ENCODE results near the gene JUNB.
A peak's percentile ranks its signal among the peaks of the same experiment; 100 is the strongest.

Gene JUNB

GRCh38 chr19:12789098-12789903 is 2.0 kb upstream of the JUNB start:
- ATAC-seq = no peak
- TF ChIP-seq CREB5 (CRISPR knock-in tag; IDR thresholded peaks at IDR 0.05; ENCODE audit: low read depth) (no peak), SNAI2 (CRISPR knock-in tag; IDR thresholded peaks at IDR 0.05) (no peak), TCF4 (CRISPR knock-in tag; IDR thresholded peaks at IDR 0.05; ENCODE audit: borderline replicate concordance) (no peak), GLIS3 (CRISPR knock-in tag; IDR thresholded peaks at IDR 0.05) (no peak), ZC3H10 (CRISPR knock-in tag; IDR thresholded peaks at IDR 0.05) (no peak), CSDC2 (CRISPR knock-in tag; IDR thresholded peaks at IDR 0.05) (no peak), PPARA (CRISPR knock-in tag; IDR thresholded peaks at IDR 0.05; ENCODE audit: borderline replicate concordance) (no peak), ISL1 (CRISPR knock-in tag; IDR thresholded peaks at IDR 0.05) (no peak), RARB (CRISPR knock-in tag; IDR thresholded peaks at IDR 0.05) (no peak), ESRRG (CRISPR knock-in tag; IDR thresholded peaks at IDR 0.05) (no peak), TOX (CRISPR knock-in tag; IDR thresholded peaks at IDR 0.05; ENCODE audit: borderline replicate concordance) (no peak)
- TF ChIP-seq, protein P1, sequence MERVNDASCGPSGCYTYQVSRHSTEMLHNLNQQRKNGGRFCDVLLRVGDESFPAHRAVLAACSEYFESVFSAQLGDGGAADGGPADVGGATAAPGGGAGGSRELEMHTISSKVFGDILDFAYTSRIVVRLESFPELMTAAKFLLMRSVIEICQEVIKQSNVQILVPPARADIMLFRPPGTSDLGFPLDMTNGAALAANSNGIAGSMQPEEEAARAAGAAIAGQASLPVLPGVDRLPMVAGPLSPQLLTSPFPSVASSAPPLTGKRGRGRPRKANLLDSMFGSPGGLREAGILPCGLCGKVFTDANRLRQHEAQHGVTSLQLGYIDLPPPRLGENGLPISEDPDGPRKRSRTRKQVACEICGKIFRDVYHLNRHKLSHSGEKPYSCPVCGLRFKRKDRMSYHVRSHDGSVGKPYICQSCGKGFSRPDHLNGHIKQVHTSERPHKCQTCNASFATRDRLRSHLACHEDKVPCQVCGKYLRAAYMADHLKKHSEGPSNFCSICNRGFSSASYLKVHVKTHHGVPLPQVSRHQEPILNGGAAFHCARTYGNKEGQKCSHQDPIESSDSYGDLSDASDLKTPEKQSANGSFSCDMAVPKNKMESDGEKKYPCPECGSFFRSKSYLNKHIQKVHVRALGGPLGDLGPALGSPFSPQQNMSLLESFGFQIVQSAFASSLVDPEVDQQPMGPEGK (CRISPR knock-in tag; IDR thresholded peaks at IDR 0.05; ENCODE audit: borderline replicate concordance) = no peak
- TF ChIP-seq, protein P2, sequence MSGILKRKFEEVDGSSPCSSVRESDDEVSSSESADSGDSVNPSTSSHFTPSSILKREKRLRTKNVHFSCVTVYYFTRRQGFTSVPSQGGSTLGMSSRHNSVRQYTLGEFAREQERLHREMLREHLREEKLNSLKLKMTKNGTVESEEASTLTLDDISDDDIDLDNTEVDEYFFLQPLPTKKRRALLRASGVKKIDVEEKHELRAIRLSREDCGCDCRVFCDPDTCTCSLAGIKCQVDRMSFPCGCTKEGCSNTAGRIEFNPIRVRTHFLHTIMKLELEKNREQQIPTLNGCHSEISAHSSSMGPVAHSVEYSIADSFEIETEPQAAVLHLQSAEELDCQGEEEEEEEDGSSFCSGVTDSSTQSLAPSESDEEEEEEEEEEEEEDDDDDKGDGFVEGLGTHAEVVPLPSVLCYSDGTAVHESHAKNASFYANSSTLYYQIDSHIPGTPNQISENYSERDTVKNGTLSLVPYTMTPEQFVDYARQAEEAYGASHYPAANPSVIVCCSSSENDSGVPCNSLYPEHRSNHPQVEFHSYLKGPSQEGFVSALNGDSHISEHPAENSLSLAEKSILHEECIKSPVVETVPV (CRISPR knock-in tag; IDR thresholded peaks at IDR 0.05) = no peak
- TF ChIP-seq, protein P3, sequence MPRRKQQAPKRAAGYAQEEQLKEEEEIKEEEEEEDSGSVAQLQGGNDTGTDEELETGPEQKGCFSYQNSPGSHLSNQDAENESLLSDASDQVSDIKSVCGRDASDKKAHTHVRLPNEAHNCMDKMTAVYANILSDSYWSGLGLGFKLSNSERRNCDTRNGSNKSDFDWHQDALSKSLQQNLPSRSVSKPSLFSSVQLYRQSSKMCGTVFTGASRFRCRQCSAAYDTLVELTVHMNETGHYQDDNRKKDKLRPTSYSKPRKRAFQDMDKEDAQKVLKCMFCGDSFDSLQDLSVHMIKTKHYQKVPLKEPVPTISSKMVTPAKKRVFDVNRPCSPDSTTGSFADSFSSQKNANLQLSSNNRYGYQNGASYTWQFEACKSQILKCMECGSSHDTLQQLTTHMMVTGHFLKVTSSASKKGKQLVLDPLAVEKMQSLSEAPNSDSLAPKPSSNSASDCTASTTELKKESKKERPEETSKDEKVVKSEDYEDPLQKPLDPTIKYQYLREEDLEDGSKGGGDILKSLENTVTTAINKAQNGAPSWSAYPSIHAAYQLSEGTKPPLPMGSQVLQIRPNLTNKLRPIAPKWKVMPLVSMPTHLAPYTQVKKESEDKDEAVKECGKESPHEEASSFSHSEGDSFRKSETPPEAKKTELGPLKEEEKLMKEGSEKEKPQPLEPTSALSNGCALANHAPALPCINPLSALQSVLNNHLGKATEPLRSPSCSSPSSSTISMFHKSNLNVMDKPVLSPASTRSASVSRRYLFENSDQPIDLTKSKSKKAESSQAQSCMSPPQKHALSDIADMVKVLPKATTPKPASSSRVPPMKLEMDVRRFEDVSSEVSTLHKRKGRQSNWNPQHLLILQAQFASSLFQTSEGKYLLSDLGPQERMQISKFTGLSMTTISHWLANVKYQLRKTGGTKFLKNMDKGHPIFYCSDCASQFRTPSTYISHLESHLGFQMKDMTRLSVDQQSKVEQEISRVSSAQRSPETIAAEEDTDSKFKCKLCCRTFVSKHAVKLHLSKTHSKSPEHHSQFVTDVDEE (CRISPR knock-in tag; IDR thresholded peaks at IDR 0.05) = no peak

DNA sequence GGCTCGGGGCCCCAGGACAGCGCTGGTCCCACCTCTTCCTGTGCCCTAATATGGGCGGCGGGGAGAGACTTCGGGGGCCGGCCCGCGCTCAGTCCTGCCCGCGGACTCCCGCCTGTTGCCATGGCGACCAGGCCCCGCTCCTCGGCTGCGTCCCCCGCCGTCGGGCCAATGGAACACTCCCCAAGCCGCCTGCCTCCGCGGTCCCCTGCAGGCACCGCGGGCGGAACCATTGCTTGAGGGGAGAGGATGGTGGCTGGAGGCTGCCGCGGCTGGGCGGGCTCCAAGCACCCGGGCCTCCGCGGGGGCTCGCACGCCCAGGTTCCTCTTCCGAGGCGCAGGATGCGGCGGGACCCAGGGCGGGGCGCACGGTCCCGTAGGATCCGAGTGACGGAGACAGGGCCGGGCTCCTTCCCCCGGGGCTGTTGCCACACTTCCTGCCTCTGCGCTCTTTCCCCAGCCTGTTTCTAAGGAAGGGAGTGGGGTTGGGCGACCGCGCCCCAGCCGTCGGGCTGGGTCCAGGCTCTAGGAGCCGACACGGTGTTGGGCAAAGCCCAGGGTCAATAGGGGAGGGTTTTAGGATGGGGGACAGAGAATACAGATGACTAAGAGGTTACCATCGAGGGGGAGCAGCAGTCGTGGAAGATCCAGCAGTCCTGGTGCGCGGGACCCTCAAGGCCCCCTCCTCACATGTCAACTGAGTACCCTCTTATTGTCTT is 1.2 kb upstream of the JUNB start:
- peak; percentile 71; the same call in 1 of the 2 replicates for TF ChIP-seq ZFP3 (CRISPR knock-in tag; IDR thresholded peaks at IDR 0.05)
- TF ChIP-seq TCF4 (CRISPR knock-in tag; IDR thresholded peaks at IDR 0.05; ENCODE audit: borderline replicate concordance) = no peak
- TF ChIP-seq, protein P1 (CRISPR knock-in tag; IDR thresholded peaks at IDR 0.05; ENCODE audit: borderline replicate concordance) = peak; percentile 77; the same call in 1 of the 2 replicates
- ATAC-seq = peak; percentile 47

- no peak for ATAC-seq
- TF ChIP-seq ZFP30 (CRISPR knock-in tag; IDR thresholded peaks at IDR 0.05) = no peak
- TF ChIP-seq ARNTL (CRISPR knock-in tag; IDR thresholded peaks at IDR 0.05; ENCODE audit: borderline replicate concordance, low read depth) = no peak
- TF ChIP-seq ZC3H10 (CRISPR knock-in tag; IDR thresholded peaks at IDR 0.05) = no peak
- no peak for TF ChIP-seq GLIS3 (CRISPR knock-in tag; IDR thresholded peaks at IDR 0.05)
- TF ChIP-seq RARB (CRISPR knock-in tag; IDR thresholded peaks at IDR 0.05) = no peak
- TF ChIP-seq TOX (CRISPR knock-in tag; IDR thresholded peaks at IDR 0.05; ENCODE audit: borderline replicate concordance) = no peak
- TF ChIP-seq ZNF565 (CRISPR knock-in tag; conservative IDR thresholded peaks at IDR 0.05; ENCODE audit: low read depth) = no peak
- no peak for TF ChIP-seq CREB5 (CRISPR knock-in tag; IDR thresholded peaks at IDR 0.05; ENCODE audit: low read depth)
- TF ChIP-seq, protein P2 (CRISPR knock-in tag; IDR thresholded peaks at IDR 0.05) = no peak
- TF ChIP-seq CSDC2 (CRISPR knock-in tag; IDR thresholded peaks at IDR 0.05) = no peak
- TF ChIP-seq ZFP3 (CRISPR knock-in tag; IDR thresholded peaks at IDR 0.05) = no peak
- TF ChIP-seq, protein P4, sequence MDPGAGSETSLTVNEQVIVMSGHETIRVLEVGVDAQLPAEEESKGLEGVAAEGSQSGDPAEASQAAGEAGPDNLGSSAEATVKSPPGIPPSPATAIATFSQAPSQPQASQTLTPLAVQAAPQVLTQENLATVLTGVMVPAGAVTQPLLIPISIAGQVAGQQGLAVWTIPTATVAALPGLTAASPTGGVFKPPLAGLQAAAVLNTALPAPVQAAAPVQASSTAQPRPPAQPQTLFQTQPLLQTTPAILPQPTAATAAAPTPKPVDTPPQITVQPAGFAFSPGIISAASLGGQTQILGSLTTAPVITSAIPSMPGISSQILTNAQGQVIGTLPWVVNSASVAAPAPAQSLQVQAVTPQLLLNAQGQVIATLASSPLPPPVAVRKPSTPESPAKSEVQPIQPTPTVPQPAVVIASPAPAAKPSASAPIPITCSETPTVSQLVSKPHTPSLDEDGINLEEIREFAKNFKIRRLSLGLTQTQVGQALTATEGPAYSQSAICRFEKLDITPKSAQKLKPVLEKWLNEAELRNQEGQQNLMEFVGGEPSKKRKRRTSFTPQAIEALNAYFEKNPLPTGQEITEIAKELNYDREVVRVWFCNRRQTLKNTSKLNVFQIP (CRISPR knock-in tag; IDR thresholded peaks at IDR 0.05; ENCODE audit: borderline replicate concordance, low read depth) = no peak
- TF ChIP-seq PPARA (CRISPR knock-in tag; IDR thresholded peaks at IDR 0.05; ENCODE audit: borderline replicate concordance) = no peak
These were observed 500 bp upstream of the JUNB start for GRCh38 chr19:12790628-12791344.
